Choroid plexus epithelial cell (primary cell): ENCODE data around the gene SMARCD2.

Experiments
- DNase-seq: peaks from one replicate; pipeline ENCODE4 v3.0.0-alpha.2; 2010; ENCODE audit warnings: low read depth
- H3K4me3 ChIP-seq: 2 replicates; pipeline ENCODE4 v1.5.1; 2011; ENCODE audit warnings: low read depth, mild to moderate bottlenecking, control low read depth, low read length, moderate library complexity
- CTCF ChIP-seq: conservative IDR thresholded peaks from 2 replicates; pipeline ENCODE4 v1.5.1; 2011; ENCODE audit warnings: low read depth, mild to moderate bottlenecking, control low read depth, inconsistent platforms, low read length, moderate library complexity

The SMARCD2 gene

GRCh38 chr17:63826468-63827001, 15.9 kb downstream of the SMARCD2 start:
- H3K4me3 ChIP-seq: peak overlapping the region; percentile 92
- peak; percentile 15 for TF ChIP-seq CTCF
- peak; percentile 67 for DNase-seq

DNA sequence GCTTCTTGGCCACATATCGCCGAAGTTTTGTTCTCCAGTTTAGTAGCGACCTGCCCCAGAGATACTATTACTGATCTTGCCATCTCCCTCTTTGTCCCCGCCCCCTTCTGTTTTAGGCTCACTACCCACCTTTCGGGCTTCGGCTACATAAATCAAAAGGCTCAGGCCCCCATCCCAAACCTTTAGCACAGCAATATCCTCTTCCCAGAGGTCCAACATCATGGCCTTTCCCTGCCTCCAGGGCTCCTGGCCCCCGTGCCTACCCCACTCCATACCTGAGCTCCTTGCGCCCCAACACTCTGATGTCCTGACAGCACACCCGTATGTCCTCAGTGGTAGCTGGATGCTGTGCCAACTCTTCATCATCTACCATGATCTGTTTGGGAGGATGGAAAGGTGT, 18.1 kb downstream of the SMARCD2 start:
- H3K4me3 ChIP-seq: no peak overlapping the region
- no peak for TF ChIP-seq CTCF

DNA sequence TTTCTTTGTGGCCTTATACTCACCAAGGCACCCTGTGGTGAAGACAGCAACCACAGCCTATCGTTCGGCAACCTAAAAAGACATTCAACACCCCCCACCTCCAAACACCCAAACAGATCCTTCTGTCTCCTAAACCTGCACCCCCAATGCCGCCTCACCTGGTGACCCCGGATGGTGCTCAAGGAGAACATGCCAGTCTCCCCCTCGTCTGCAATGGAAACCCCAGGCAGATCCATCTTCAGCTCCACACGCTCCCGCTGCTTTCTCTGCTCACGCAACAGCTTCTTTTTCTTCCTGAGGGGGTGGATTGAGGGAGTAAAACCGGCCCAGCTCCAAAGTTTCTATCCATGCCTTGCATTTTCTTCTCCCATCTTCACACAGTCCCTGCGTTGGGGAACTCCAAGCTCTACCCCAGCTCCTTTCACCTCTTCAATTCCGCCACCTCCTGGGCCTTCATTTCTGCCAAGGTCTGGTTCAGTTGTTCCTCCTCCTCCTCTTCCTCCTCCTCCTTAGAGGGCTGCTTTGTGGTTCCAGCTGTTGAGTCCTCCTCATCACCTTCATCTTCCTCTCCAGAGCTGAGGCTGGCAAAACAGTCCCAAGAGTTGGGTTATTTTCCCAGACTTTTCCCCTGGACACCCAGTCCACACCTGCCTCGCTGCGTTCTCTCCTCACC, 18.7 kb downstream of the SMARCD2 start:
- no peak overlapping the region for H3K4me3 ChIP-seq
- DNase-seq: no peak
- no peak for TF ChIP-seq CTCF

More for the DNA sequence above, 18.1 kb downstream of the SMARCD2 start:
- DNase-seq: no peak

DNA sequence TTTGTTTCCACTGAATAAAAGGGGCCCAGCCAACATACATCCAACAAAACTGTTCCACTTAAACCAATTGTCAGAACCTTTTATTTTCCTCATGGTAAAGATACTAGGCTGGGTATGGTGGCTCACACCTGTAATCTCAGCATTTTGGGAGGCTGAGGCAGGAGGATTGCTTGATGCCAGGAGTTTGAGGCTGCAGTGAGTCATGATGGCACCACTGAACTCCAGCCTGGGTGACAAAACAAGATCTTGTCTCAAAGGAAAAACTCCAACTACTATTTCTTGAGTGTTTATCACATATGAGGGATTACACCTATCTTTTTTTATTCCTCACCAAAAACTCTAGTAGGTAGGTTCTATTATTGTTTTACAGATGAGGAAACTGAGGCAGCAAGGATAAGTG, 19.9 kb downstream of the SMARCD2 start:
- TF ChIP-seq CTCF: no peak
- H3K4me3 ChIP-seq: no peak overlapping the region
- no peak for DNase-seq

DNA sequence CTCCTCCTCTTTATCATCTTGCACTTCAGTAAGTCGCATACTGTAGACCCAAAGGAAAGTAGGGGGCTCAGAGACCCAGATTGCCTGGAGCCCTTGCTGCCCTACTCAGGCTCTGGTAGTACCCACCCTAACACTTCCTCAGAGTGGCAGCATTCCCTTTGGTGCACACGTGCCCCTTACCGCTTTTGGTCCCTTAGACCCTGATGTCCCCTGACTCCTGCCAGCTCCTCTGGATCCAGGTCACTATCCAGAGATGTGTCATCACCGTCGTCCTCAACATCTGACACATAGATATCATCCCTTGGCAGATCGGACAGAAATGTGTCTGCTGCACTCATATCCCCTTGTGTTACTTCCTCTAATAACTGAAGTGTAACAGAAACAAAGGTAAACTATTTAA, 20.7 kb downstream of the SMARCD2 start:
- DNase-seq: no peak
- TF ChIP-seq CTCF: no peak
- H3K4me3 ChIP-seq: no peak overlapping the region

DNA sequence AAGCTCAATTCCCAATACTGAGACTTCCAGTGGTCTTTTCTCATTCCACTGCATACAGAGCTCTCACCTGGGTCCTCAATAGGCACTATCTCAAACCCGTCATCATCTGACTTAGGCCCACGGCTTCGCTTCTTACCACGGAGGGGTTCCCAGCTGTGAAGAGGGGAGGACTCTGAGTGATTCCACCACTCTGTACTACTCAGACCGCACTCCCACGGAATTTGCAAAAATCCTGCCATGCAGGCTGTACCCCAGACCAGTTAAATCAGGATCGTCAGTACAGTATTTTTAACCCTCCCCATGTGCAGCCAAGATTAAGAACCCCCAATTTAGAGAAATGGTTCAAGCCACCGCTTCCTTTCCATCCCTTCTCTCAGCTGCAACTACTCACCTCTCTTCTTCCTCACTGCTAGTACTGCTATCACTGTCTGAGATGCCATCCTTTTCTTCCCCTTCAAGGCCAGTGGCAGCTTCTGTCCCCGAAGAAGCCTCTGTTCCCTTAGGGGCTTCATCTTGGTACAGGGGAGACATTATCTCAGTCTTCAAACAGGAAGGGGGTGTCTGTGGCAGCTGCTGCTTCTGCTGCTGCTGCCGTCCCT, 21.4 kb downstream of the SMARCD2 start:
- no peak for DNase-seq
- H3K4me3 ChIP-seq: no peak overlapping the region
- no peak for TF ChIP-seq CTCF
